GM18519 (cell line): ENCODE results near the gene TIMM22.

Source experiments
- ATAC-seq: cut with Tn5 transposase; IDR thresholded peaks from one replicate; pipeline ENCODE4 v1.9.1; 2021; ENCODE audit warnings: mild to moderate bottlenecking, moderate library complexity; ENCODE audit not compliant: unreplicated experiment, low FRiP score

Gene TIMM22

GRCh38 chr17:1012823-1013728 is 16.1 kb downstream of the TIMM22 start:
- no peak for ATAC-seq

- no peak for ATAC-seq
Measured at GRCh38 chr17:1013729-1014090, 16.8 kb downstream of the TIMM22 start.

GRCh38 chr17:1018547-1018946 is 21.6 kb downstream of the TIMM22 start:
- ATAC-seq: no peak

GRCh38 chr17:1019451-1019850 is 22.5 kb downstream of the TIMM22 start:
- ATAC-seq: no peak

- ATAC-seq: no peak
Measured at GRCh38 chr17:1021147-1021546, 24.2 kb downstream of the TIMM22 start.

GRCh38 chr17:1022278-1023024 is 25.5 kb downstream of the TIMM22 start:
- no peak for ATAC-seq

GRCh38 chr17:1024076-1024475 is 27.1 kb downstream of the TIMM22 start:
- no peak for ATAC-seq

- ATAC-seq: no peak
Measured at GRCh38 chr17:1025733-1026598, 29.0 kb downstream of the TIMM22 start.

- no peak for ATAC-seq
Measured at GRCh38 chr17:1026599-1026975, 29.7 kb downstream of the TIMM22 start.

GRCh38 chr17:1027044-1027443 is 30.1 kb downstream of the TIMM22 start:
- no peak for ATAC-seq

- no peak for ATAC-seq
Measured at GRCh38 chr17:1029196-1029921, 32.4 kb downstream of the TIMM22 start.

GRCh38 chr17:1029922-1030644 is 33.2 kb downstream of the TIMM22 start:
- no peak for ATAC-seq

- ATAC-seq: no peak
Measured at GRCh38 chr17:1030684-1031532, 34.0 kb downstream of the TIMM22 start.

- ATAC-seq: no peak
Measured at GRCh38 chr17:1031711-1032110, 34.8 kb downstream of the TIMM22 start.

- ATAC-seq: no peak
Measured at GRCh38 chr17:1032391-1032790, 35.5 kb downstream of the TIMM22 start.

- ATAC-seq: no peak
Measured at GRCh38 chr17:1033503-1033902, 36.6 kb downstream of the TIMM22 start.

- ATAC-seq: no peak
Measured at GRCh38 chr17:1034652-1035210, 37.8 kb downstream of the TIMM22 start.

GRCh38 chr17:1035546-1036170 is 38.7 kb downstream of the TIMM22 start:
- ATAC-seq: no peak
